ENCODE data around the gene HTRA3. TPM values are rescaled to one million over a fixed set of nuclear protein-coding genes. Genes with fewer than 3 reads are reported as not detected.

The HTRA3 gene
- total and polyA plus RNA-seq, 2 of the 8 experiments (the other 6 are each of a cell fraction or from before 2014, with no cell fraction given) = 3.2 to 5.8 TPM

DNA sequence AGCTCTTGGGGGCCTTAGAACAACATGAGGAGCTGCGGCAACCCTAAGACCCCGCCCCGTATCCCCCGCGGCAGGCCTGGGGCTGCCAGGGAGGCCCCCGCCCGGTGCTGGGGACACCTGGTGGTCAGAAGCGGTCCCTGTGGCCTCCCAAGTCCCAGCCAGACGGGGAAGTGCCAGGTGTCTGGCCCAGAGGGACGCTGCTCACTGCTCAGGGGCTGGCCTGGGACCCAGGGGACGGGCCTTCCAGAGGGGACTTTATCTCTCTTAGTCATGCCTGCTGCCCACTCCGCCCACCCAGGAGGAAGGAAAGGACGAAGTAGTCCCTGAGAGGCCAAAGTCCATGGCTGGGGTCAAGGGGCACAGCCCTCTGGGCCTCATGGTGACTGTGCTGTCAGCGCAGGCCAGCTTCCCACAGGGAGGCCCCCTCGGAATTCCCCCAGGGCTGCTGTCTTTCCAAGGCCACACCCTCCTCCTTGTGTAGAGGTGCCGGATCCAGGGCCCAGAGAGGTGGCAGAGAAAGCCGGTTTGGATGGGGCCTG lies 31.0 kb upstream of the HTRA3 start:
- no peak overlapping the region for H3K56ac ChIP-seq (replicated peaks; ENCODE audit: insufficient read length, low read depth, low read length)
- H3K4me2 ChIP-seq (ENCODE audit: insufficient read depth in 1 of 2, low read depth in 2 of 2, low read length in 2 of 2) = peak overlapping the region in 1 of 2 experiments; percentile 14; a peak in 1 of 4 replicates
- no peak overlapping the region for H2BK12ac ChIP-seq (ENCODE audit: low read depth, low read length)
- no peak overlapping the region for H2BK120ac ChIP-seq (replicated peaks; ENCODE audit: low read depth, low read length)
- no peak overlapping the region for H2BK20ac ChIP-seq (ENCODE audit: low read length)
- no peaks in the 10 kb centered on the region; a peak in 1 of 8 replicates for H3K36me3 ChIP-seq (ENCODE audit: control insufficient read depth in 2 of 4, insufficient read depth in 4 of 4, low read length in 3 of 4)
- POLR2A ChIA-PET (ENCODE audit: partially characterized antibody) = no interaction called here
- H3K27me3 ChIP-seq (replicated peaks in 1 of 4; ENCODE audit: control insufficient read depth in 3 of 4, extremely low read depth in 1 of 4, insufficient read depth in 3 of 4, low read length in 3 of 4) = no peaks in the 10 kb centered on the region
- 0 out of 2 replicates have a peak overlapping the region, but pooled peaks have one; percentile 94 for H2BK15ac ChIP-seq (ENCODE audit: low read length)
- H3K4me1 ChIP-seq (replicated peaks in 1 of 4; ENCODE audit: control insufficient read depth in 3 of 4, insufficient read depth in 4 of 4, low read length in 3 of 4) = peaks cover 0 to 8% (median 3%) of the 10 kb centered on the region in 4 experiments; a peak in 6 of 7 replicates
- H4K20me1 ChIP-seq (replicated peaks in 1 of 2; ENCODE audit: control insufficient read depth in 1 of 2, insufficient read depth in 2 of 2, low read length in 2 of 2) = peaks cover 0 to 10% of the 10 kb centered on the region in 2 experiments
- H3K27ac ChIP-seq (ENCODE audit: low read depth, low read length) = no peak overlapping the region
- no peak overlapping the region; the same call in 1 of the 2 replicates for H2BK5ac ChIP-seq (ENCODE audit: low read depth, low read length)
- no peak overlapping the region for H2AFZ ChIP-seq (ENCODE audit: low read length)
- no peak overlapping the region for H4K5ac ChIP-seq (ENCODE audit: insufficient read length, low read depth, low read length)
- H3K9me3 ChIP-seq (ENCODE audit: insufficient read depth in 2 of 2, low read depth in 1 of 2, low read length in 1 of 2) = no peaks in the 10 kb centered on the region; a peak in 1 of 4 replicates
- H3K23ac ChIP-seq (ENCODE audit: insufficient read length) = no peak overlapping the region
- H3K23me2 ChIP-seq (ENCODE audit: low read depth, low read length) = peaks cover 8% of the 10 kb centered on the region; the same call in 1 of the 2 replicates
- no peak overlapping the region; the same call in 1 of the 2 replicates for H4K8ac ChIP-seq (ENCODE audit: extremely low read depth, insufficient read depth, low read length)
- FAIRE-seq (no peak), DNase-seq (ENCODE audit: low read depth in 1 of 2, low spot score in 2 of 2) (peak in 1 of 2 experiments; percentile 83)
- no peak overlapping the region for H3K18ac ChIP-seq (ENCODE audit: extremely low read depth, low read length)
- H4K91ac ChIP-seq (replicated peaks; ENCODE audit: insufficient read length, low read length) = peak overlapping the region; percentile 8
- H3K79me2 ChIP-seq (ENCODE audit: control insufficient read depth in 1 of 2, insufficient read depth in 2 of 2, low read length in 2 of 2) = no peaks in the 10 kb centered on the region
- H3K79me1 ChIP-seq (ENCODE audit: low read depth, low read length) = peaks cover 3% of the 10 kb centered on the region; the same call in 1 of the 2 replicates
- no peak overlapping the region for H2AK5ac ChIP-seq (ENCODE audit: low read depth, low read length)
- 39% methylated on average over 15 of the region's 17 CpGs; no CpG with 5 or more reads in 1 of the 2 experiments for WGBS, 2 experiments (ENCODE audit: extremely low coverage in 1 of 2, insufficient coverage in 1 of 2, insufficient read length in 1 of 2, insufficient replicate concordance in 2 of 2, low coverage in 1 of 2, low lambda C conversion rate in 2 of 2, missing lambda C conversion rate in 1 of 2)
- no peak overlapping the region; a peak in 1 of 8 replicates for H3K4me3 ChIP-seq (ENCODE audit: extremely low read depth in 1 of 4, insufficient read depth in 2 of 4, low read depth in 3 of 4, low read length in 4 of 4)
- peak overlapping the region; percentile 99 for H3K4ac ChIP-seq (replicated peaks; ENCODE audit: insufficient read length, low read depth, low read length)
- H3K14ac ChIP-seq (ENCODE audit: insufficient read length) = no peak overlapping the region
- CTCF ChIA-PET (ENCODE audit: partially characterized antibody) = interaction anchor here (0.7 to 5.1 kb wide), 12 partner anchors 12 to 169 kb away, joined by 3 to 68 read pairs (median 4); no protein-coding TSS in a partner anchor
- H3K9ac ChIP-seq (replicated peaks in 1 of 4; ENCODE audit: extremely low read depth in 1 of 4, low read depth in 3 of 4, low read length in 3 of 4) = no peak overlapping the region
- TF ChIP-seq, protein P1, sequence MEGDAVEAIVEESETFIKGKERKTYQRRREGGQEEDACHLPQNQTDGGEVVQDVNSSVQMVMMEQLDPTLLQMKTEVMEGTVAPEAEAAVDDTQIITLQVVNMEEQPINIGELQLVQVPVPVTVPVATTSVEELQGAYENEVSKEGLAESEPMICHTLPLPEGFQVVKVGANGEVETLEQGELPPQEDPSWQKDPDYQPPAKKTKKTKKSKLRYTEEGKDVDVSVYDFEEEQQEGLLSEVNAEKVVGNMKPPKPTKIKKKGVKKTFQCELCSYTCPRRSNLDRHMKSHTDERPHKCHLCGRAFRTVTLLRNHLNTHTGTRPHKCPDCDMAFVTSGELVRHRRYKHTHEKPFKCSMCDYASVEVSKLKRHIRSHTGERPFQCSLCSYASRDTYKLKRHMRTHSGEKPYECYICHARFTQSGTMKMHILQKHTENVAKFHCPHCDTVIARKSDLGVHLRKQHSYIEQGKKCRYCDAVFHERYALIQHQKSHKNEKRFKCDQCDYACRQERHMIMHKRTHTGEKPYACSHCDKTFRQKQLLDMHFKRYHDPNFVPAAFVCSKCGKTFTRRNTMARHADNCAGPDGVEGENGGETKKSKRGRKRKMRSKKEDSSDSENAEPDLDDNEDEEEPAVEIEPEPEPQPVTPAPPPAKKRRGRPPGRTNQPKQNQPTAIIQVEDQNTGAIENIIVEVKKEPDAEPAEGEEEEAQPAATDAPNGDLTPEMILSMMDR (IDR thresholded peaks at IDR 0.05; ENCODE audit: control extremely low read depth in 1 of 3, insufficient read depth in 1 of 3, low read depth in 1 of 3, low read length in 3 of 3) = peak in 2 of 3 experiments; percentile 67 to 80; a peak in 3 of 4 replicates
- no peak for TF ChIP-seq HDAC6 (IDR thresholded peaks at IDR 0.05; ENCODE audit: low read depth, low read length)
- no peak for TF ChIP-seq SP4 (IDR thresholded peaks at IDR 0.05; ENCODE audit: low read length)
- no peak for TF ChIP-seq BACH1 (IDR thresholded peaks at IDR 0.05; ENCODE audit: low read length)
- TF ChIP-seq POLR2AphosphoS5 (IDR thresholded peaks at IDR 0.05; ENCODE audit: low read depth, low read length) = no peak
- TF ChIP-seq RAD21 (IDR thresholded peaks at IDR 0.05 in 1 of 2, conservative IDR thresholded peaks at IDR 0.05 in 1 of 2; ENCODE audit: low read depth in 2 of 2, low read length in 2 of 2) = peak; percentile 51 to 65
- no peak for TF ChIP-seq EGR1 (IDR thresholded peaks at IDR 0.05; ENCODE audit: borderline replicate concordance, low read depth, low read length)
- no peak for TF ChIP-seq CBX5 (IDR thresholded peaks at IDR 0.05; ENCODE audit: low read depth, low read length)
- no peak for TF ChIP-seq KDM1A (IDR thresholded peaks at IDR 0.05; ENCODE audit: borderline replicate concordance, low read length)
- no peak for TF ChIP-seq CHD2 (IDR thresholded peaks at IDR 0.05; ENCODE audit: low read length)

Data from H1 (cell line).